SW 1271 (cell line): Measurements from ENCODE around the gene RAB11A.

Experiments
- DNase-seq, 2 experiments: peaks; one replicate each; lab custom pipeline; 2025; lab: John Stamatoyannopoulos, UW

Gene RAB11A

GRCh38 chr15:65869126-65869953 is at the start of gene RAB11A:
Gene RAB11A (plus strand): TSS chr15:65869491. CDS start chr15:65869586, 95 bp downstream.
- DNase-seq, result peak; percentile 95 to 99

GRCh38 chr15:65819563-65819960 is 49.7 kb upstream of the RAB11A start:
- DNase-seq, result no peak

GRCh38 chr15:65821070-65821469 is 48.2 kb upstream of the RAB11A start:
- no peak for DNase-seq

GRCh38 chr15:65822316-65822715 is 47.0 kb upstream of the RAB11A start:
- no peak for DNase-seq

- DNase-seq, result peak; percentile 54 to 82
Measured at GRCh38 chr15:65824031-65824743, 45.1 kb upstream of the RAB11A start.

GRCh38 chr15:65824941-65825544 is 44.2 kb upstream of the RAB11A start:
- DNase-seq, result no peak

GRCh38 chr15:65827065-65827464 is 42.2 kb upstream of the RAB11A start:
- DNase-seq, result no peak

GRCh38 chr15:65828585-65828984 is 40.7 kb upstream of the RAB11A start:
- no peak for DNase-seq

GRCh38 chr15:65829130-65829764 is 40.0 kb upstream of the RAB11A start:
- peak in 1 of 2 experiments; percentile 49 for DNase-seq

- peak; percentile 84 to 94 for DNase-seq
Measured at GRCh38 chr15:65832549-65833364, 36.5 kb upstream of the RAB11A start.

- no peak for DNase-seq
Measured at GRCh38 chr15:65833501-65834205, 35.6 kb upstream of the RAB11A start.

GRCh38 chr15:65834603-65835282 is 34.5 kb upstream of the RAB11A start:
- no peak for DNase-seq

- no peak for DNase-seq
Measured at GRCh38 chr15:65835447-65835846, 33.8 kb upstream of the RAB11A start.

GRCh38 chr15:65836665-65837064 is 32.6 kb upstream of the RAB11A start:
- DNase-seq, result no peak

GRCh38 chr15:65837301-65838294 is 31.7 kb upstream of the RAB11A start:
- no peak for DNase-seq

GRCh38 chr15:65839354-65839901 is 29.9 kb upstream of the RAB11A start:
- no peak for DNase-seq

GRCh38 chr15:65839985-65840384 is 29.3 kb upstream of the RAB11A start:
- no peak for DNase-seq

- no peak for DNase-seq
Measured at GRCh38 chr15:65841121-65841930, 28.0 kb upstream of the RAB11A start.
